T47D (cell line): ENCODE data around the gene RAB39B.
"Not testable (repeated sequence)": the region's sequence is repeated elsewhere in the genome, so short reads cannot be mapped to it uniquely, and the experiment has no call there.

Source experiments
- DNase-seq, 2 experiments: peaks; one replicate each; pipeline versions ENCODE4 v3.0.0 to v3.0.0-alpha.2; 2011 to 2012; ENCODE audit warnings: low read depth in 1 of 2, low spot score in 1 of 2
- JUND ChIP-seq: IDR thresholded peaks from 2 replicates; pipeline ENCODE4 v1.6.1; 2012; ENCODE audit warnings: low read depth
- in situ Hi-C: cut with HindIII; loops from 2 replicates; pipeline ENCODE4 v1.10.0; 2016; ENCODE audit warnings: low sequenced_read_pairs, low pct_unique_long_range_greater_than_20kb

The RAB39B gene

GRCh38 chrX:155263854-155264628, at the start of gene RAB39B:
Gene RAB39B (minus strand): TSS chrX:155264491. CDS start chrX:155264288, 203 bp downstream.
- in situ Hi-C loops, result no loop called here
- no peak for TF ChIP-seq JUND
- DNase-seq, result peak; percentile 2 to 58

DNA sequence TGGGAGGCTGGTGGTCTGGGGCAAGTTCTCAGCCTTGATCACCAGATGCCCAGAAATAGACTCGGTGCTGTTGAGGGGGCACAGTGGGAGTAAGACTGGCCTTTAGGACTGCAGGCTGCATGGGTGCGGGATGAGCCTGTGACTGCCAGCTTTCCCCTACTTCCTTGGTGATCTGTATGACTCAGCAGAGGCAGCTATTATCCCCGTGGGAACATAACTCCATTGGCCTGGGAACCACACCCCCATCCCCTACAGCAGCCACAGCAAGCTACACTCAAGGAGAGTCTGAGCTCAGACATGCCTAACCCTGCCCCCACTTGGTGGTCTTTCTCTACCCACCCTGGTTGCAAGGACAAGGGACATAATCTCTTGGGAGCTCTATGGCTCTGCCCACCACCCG, 49.5 kb upstream of the RAB39B start:
- DNase-seq, result peak in 1 of 2 experiments; percentile 3
- no peak for TF ChIP-seq JUND
- in situ Hi-C loops, result no loop called here

DNA sequence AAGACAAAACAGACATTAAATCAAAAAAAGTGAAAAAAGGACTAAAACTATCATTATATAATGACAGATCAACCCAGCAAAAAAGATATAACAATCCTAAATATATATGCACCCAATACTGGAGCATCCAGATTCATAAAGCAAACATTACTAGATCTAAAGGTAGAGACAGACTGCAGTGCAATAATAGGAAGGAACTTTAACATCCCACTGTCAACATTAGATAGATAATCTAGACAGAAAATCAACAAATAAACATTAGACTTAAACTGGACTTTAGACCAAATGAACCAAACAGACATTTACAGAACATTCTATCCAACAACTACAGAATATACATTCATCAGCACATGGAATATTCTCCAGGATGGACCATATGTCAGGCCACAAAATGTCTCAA, 29.5 kb upstream of the RAB39B start:
- no peak for DNase-seq
- in situ Hi-C loops, result no loop called here
- no peak for TF ChIP-seq JUND

DNA sequence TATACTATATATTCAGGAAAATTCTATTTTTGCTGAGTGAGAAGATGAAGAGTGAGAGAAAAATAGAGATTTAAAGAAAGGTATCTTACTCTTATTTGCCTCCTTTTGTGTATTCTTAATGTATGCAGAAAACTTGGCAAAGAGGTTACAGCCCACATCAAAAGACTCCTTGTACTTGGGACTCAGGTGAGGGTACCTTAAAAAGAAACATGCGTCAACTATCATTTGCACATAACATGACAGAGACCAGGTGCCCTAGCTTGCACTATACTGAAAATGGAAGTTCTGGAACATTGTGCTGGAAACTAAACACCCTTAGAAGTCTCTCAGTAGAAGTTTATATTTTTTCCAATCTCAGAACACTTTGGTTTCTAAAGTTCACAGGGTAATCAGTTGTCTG, 15.6 kb upstream of the RAB39B start:
- no peak for TF ChIP-seq JUND
- in situ Hi-C loops, result no loop called here
- no peak for DNase-seq

DNA sequence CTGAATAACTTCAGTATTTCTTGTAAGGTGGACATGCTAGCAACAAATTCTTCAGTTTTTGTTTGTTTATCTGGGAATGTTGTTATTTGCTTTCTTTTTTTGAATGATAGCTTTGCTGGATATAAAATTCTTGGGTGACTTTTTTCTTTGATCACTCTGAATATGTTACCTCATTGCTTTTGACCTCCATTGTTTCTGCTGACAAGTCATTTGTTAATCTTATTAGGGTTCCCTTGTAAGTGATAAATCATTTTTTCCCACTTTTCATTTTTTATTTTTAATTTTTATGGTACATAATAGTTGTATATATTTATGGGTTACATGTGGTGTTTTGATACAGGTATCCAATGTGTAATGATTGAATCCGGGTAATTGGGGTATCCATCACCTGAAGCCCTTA, 6.7 kb upstream of the RAB39B start:
- no peak for DNase-seq
- in situ Hi-C loops, result no loop called here
- TF ChIP-seq JUND, result no peak

GRCh38 chrX:155267995-155268394, 3.7 kb upstream of the RAB39B start:
- DNase-seq, in situ Hi-C loops: not testable (repeated sequence)

GRCh38 chrX:155266439-155266838, 2.1 kb upstream of the RAB39B start:
- no peak for DNase-seq
- TF ChIP-seq JUND, result no peak
- in situ Hi-C loops, result no loop called here

- no peak for TF ChIP-seq JUND
- in situ Hi-C loops, result no loop called here
- no peak for DNase-seq
Measured at GRCh38 chrX:155262970-155263754, 1.1 kb downstream of the RAB39B start.

- TF ChIP-seq JUND, result no peak
- in situ Hi-C loops, result no loop called here
- DNase-seq, result peak in 1 of 2 experiments; percentile 46
Measured at GRCh38 chrX:155259752-155260151, 4.5 kb downstream of the RAB39B start.

DNA sequence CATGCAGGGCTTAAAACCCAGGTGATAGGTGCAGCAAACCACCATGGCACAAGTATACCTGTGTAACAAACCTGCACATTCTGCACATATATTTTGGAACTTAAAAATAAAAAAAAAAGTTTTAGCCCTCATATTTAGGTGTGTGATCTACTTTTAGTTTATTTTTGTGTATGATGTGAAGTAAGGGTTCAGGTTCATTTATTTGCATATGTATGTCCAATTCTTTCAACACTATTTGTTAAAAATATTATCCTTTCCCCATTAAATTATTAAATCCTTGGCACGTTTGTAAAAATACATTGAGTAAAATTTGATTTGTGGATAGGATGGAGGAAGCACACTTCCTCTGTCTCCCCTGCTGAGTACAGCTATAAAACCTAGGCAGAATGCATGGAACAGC, 12.9 kb downstream of the RAB39B start:
- DNase-seq, result no peak

DNA sequence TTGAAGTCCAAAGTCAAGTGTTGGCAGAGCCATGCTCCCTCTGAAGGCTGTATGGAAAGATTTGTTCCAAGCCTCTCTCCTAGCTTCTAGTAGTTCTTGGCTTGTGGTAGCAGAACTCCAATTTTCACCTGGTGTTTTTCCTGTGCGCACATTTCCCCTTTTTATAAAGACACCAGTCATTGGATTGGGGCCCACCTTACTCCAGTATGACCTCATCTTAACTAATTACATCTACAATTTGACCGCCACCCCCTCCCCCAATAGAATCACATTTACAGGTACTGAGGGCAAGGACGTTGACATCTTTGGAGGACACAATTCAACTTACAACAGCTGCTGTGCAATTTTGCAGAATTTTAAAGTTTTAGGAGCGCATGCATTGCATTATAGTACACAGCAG, 16.8 kb downstream of the RAB39B start:
- in situ Hi-C loops, result no loop called here

More for the DNA sequence above, 12.9 kb downstream of the RAB39B start:
- in situ Hi-C loops, result no loop called here
- TF ChIP-seq JUND, result no peak

GRCh38 chrX:155246748-155247147, 17.5 kb downstream of the RAB39B start:
- no peak for DNase-seq
- TF ChIP-seq JUND, result no peak

More for the DNA sequence above, 16.8 kb downstream of the RAB39B start:
- DNase-seq, result no peak
- TF ChIP-seq JUND, result no peak

DNA sequence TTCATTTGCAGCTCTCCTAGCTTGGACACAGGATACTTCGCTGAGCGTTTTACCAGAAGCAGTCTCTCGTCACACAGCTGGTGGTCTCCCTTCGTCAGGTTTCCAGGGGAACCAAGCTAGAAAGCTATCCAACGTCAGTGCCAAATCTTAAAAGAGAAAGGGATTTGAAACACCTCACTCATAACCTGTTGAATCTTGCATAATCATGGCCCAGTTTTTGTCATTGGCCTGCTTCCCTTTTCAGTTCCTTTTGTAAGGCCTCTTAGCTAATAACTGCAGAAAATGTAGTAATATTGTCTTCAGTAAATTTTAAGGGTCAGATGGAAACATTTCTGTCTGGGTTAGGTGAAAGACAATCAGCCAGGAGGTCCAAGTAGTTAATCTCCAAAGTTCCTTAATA, 22.0 kb downstream of the RAB39B start:
- no peak for TF ChIP-seq JUND
- no peak for DNase-seq
- in situ Hi-C loops, result no loop called here

More at GRCh38 chrX:155246748-155247147, 17.5 kb downstream of the RAB39B start:
- in situ Hi-C loops, result no loop called here
